ENCODE results near the gene TEX53. TPM values are rescaled to one million over a fixed set of nuclear protein-coding genes. Genes with fewer than 3 reads are reported as not detected.

TEX53 gene
- total and polyA plus RNA-seq, 10 of the 15 experiments (the other 5 are each of a cell fraction or from before 2014, with no cell fraction given), result not detected

- TF ChIP-seq POLR2A (IDR thresholded peaks at IDR 0.05; ENCODE audit: low read depth, low read length) (peak; percentile 47; the same call in 1 of the 2 replicates), RAD21 (IDR thresholded peaks at IDR 0.05; ENCODE audit: insufficient read depth, low read depth, low read length) (peak; percentile 99), YY1 (IDR thresholded peaks at IDR 0.05; ENCODE audit: low read depth, low read length) (peak; percentile 78), IKZF1 (conservative IDR thresholded peaks at IDR 0.05) (0 out of 2 replicates have a peak, but pooled peaks have one; percentile 37), FOXM1 (IDR thresholded peaks at IDR 0.05; ENCODE audit: low read depth, low read length) (0 out of 2 replicates have a peak, but pooled peaks have one; percentile 44), ZNF592 (IDR thresholded peaks at IDR 0.05) (peak; percentile 37; the same call in 1 of the 2 replicates), SMC3 (IDR thresholded peaks at IDR 0.05; ENCODE audit: borderline replicate concordance, low read length) (peak; percentile 98)
These were observed 3.9 kb downstream of the TEX53 start (continued) for GRCh38 chr9:114653556-114654159.

Data from GM12878 (cell line).